Measurements from ENCODE around the gene CYP27C1. TPM values are rescaled to one million over a fixed set of nuclear protein-coding genes. Genes with fewer than 3 reads are reported as not detected.
"Not testable (repeated sequence)": the region's sequence is repeated elsewhere in the genome, so short reads cannot be mapped to it uniquely, and the experiment has no call there.

CYP27C1 gene
- total and polyA plus RNA-seq, 8 donors = 0.02 to 0.09 (median 0.03) TPM; not detected in 3

DNA sequence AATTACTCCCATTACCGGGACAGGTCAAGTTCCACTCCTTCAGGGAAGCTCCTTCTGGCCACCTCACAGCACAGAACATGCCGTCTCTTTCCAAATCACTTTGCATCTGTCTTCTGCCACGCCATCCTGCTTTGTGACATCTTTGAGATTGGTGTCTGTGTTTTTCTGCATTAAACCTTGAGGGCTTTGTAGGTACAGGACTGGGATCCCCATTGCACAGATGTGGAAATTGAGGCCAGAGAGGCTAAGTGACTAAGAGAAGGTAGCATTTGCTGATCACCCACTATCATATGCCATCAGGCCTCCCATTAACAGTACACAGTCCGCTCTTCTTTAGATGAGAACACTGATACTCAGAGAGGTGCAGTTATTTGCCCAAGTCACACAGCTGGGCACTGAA, 9.5 kb upstream of the CYP27C1 start:
- Histone ChIP-seq H3K4me1 (no peaks in the 10 kb centered on the region), H3K4me3 (no peak overlapping the region), H3K27ac (no peak overlapping the region), H3K9me3 (no peaks in the 10 kb centered on the region), H3K27me3 (no peaks in the 10 kb centered on the region), H3K36me3 (no peaks in the 10 kb centered on the region)
- FAIRE-seq = no peak
- ATAC-seq = no peak
- intact Hi-C loops (cut with DNase I) = no loop called here
- DNase-seq = no peak
- TF ChIP-seq, protein P1, sequence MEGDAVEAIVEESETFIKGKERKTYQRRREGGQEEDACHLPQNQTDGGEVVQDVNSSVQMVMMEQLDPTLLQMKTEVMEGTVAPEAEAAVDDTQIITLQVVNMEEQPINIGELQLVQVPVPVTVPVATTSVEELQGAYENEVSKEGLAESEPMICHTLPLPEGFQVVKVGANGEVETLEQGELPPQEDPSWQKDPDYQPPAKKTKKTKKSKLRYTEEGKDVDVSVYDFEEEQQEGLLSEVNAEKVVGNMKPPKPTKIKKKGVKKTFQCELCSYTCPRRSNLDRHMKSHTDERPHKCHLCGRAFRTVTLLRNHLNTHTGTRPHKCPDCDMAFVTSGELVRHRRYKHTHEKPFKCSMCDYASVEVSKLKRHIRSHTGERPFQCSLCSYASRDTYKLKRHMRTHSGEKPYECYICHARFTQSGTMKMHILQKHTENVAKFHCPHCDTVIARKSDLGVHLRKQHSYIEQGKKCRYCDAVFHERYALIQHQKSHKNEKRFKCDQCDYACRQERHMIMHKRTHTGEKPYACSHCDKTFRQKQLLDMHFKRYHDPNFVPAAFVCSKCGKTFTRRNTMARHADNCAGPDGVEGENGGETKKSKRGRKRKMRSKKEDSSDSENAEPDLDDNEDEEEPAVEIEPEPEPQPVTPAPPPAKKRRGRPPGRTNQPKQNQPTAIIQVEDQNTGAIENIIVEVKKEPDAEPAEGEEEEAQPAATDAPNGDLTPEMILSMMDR (IDR thresholded peaks at IDR 0.05) = no peak
- 89 to 95% methylated on average over 4 of the region's 4 CpGs for WGBS, 2 donors

DNA sequence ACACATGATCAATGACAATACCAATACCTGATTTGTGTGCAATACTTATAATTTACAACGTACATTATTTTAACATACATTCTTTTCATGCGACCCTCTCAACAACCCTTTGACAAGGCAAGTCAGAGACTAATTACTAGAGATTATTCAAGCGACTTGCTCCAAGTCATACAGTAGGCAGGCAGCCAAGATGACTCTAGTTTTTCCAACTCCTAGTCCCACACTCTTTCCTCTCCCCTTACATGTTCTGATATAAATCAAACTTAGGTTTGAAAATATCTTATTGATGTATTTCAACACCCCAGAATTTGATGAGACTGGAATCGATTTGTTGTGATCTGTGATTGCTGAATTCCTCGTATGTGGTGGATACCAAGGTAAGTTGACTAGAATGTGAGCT, 8.0 kb upstream of the CYP27C1 start:
- no peaks in the 10 kb centered on the region for H3K36me3 ChIP-seq
- H3K27me3 ChIP-seq = no peaks in the 10 kb centered on the region
- FAIRE-seq (no peak), DNase-seq (no peak), ATAC-seq (no peak)
- no peaks in the 10 kb centered on the region for H3K9me3 ChIP-seq
- H3K27ac ChIP-seq = no peak overlapping the region
- no peaks in the 10 kb centered on the region for H3K4me1 ChIP-seq
- intact Hi-C loops (cut with DNase I) = no loop called here
- TF ChIP-seq, protein P1 (IDR thresholded peaks at IDR 0.05) = no peak
- H3K4me3 ChIP-seq = no peak overlapping the region
- WGBS, 2 donors = 62 to 64% methylated on average over 5 of the region's 5 CpGs

DNA sequence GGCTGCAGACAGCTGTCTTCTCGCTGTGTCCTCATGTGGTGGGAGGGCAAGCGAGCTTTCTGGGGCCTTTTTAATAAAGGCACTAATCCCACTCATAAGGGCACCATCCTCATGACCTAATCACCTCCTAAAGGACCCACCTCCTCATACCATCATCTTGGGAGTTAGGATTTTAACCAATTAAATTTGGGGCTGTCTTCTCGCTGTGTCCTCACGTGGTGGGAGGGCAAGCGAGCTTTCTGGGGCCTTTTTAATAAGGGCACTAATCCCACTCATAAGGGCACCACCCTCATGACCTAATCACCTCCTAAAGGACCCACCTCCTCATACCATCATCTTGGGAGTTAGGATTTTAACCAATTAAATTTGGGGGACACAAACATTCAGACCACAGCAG, 7.2 kb upstream of the CYP27C1 start:
- H3K9me3 ChIP-seq; ATAC-seq; FAIRE-seq; H3K4me1 ChIP-seq; H3K27me3 ChIP-seq; H3K36me3 ChIP-seq; DNase-seq; intact Hi-C loops (cut with DNase I); H3K4me3 ChIP-seq: not testable (repeated sequence)
- 98 to 99% methylated on average over 5 of the region's 5 CpGs for WGBS, 2 donors
- H3K27ac ChIP-seq = peak overlapping the region in 1 of 4 donors; percentile 25

DNA sequence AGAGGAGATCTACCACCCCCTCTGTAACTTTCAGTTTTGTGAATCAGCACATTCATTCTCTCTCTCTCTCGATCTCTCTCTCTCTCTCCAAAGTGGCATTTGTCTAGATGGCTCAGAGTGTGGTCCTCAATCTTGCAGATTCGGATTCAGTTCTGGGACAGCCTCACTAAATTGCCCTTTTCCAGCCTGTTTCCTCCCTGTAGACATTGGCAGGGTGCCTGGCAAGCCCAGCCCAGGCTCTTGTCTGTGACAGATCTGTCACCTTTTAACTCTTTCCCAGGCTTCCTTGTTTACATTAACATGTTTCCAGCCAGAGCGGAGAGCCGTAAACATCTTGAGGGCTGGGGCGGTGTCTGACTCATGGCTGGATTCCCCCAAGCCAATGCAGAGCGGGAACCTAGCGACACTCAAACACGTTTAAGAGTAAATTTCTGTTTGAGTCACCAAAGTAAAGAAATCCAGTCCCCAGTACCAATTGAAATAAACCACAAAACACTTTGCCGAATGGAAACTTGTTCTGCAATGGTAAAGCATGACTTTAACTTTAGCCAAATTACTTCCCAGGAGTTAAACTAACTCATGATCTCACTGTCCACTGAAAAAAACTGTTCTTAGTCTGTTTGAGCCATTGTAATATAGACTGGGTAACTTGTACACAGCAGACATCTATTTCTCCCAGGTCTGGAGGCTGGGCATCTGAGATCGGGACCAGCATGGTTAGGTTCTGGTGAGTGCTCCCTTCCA, 6.6 kb upstream of the CYP27C1 start:
- no peak for FAIRE-seq
- no peaks in the 10 kb centered on the region for H3K36me3 ChIP-seq
- intact Hi-C loops (cut with DNase I) = no loop called here

DNA sequence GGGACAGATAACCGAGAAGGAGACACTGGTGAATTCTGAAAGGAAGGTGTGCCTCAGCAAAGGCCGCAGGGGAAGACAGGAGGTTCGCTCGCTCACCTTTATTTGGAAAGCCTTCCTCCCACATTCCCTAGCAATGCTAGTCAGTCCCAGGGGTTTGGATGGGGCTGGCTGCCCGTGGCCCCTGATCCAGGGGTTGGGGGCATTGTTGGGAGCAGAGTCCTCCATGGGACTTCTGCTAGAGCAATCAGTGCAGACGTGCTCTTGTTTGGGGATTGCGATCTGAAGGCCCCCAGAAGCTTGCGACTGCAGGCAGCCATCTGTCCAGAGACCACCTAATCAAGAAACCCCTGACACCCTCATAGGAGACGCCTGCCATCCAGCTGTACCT, 6.0 kb upstream of the CYP27C1 start:
- FAIRE-seq = no peak
- Histone ChIP-seq H3K4me3 (no peak overlapping the region), H3K36me3 (no peaks in the 10 kb centered on the region), H3K4me1 (no peaks in the 10 kb centered on the region), H3K27ac (no peak overlapping the region), H3K9me3 (no peaks in the 10 kb centered on the region), H3K27me3 (peaks cover 0 to 4% (median 0%) of the 10 kb centered on the region in 4 donors)
- intact Hi-C loops (cut with DNase I) = no loop called here
- TF ChIP-seq, protein P1 (IDR thresholded peaks at IDR 0.05) = no peak
- 59 to 66% methylated on average over 9 of the region's 9 CpGs for WGBS, 2 donors
- DNase-seq = no peak
- peak in 1 of 4 donors; percentile 9 for ATAC-seq

More for the DNA sequence above, 6.6 kb upstream of the CYP27C1 start:
- 19 to 23% methylated on average over 10 of the region's 10 CpGs for WGBS, 2 donors
- no peaks in the 10 kb centered on the region for H3K4me1 ChIP-seq
- H3K9me3 ChIP-seq = no peaks in the 10 kb centered on the region
- ATAC-seq = peak; percentile 67 to 92 (median 87)
- H3K4me3 ChIP-seq = no peak overlapping the region
- peak overlapping the region in 1 of 4 donors; percentile 25 for H3K27ac ChIP-seq
- DNase-seq = peak in 5 of 6 donors; percentile 29 to 73 (median 59)
- TF ChIP-seq, protein P1 (IDR thresholded peaks at IDR 0.05) = no peak
- peaks cover 0 to 4% (median 0%) of the 10 kb centered on the region in 4 donors for H3K27me3 ChIP-seq

All from pancreas (tissue), 10 donors.